Measurements from ENCODE around the gene ARRB2. TPM values are rescaled to one million over a fixed set of nuclear protein-coding genes. Genes with fewer than 3 reads are reported as not detected.

The ARRB2 gene
- total and polyA plus RNA-seq, 5 experiments from 2014 or later = 47.0 to 413 (median 60.5) TPM

GRCh38 chr17:4719146-4719545 is 8.7 kb downstream of the ARRB2 start:
- Mint-ChIP-seq H3K4me1 (peaks cover 23 to 55% (median 38%) of the 10 kb centered on the region in 4 donors), H3K27me3 (no peaks in the 10 kb centered on the region), H3K4me3 (no peak overlapping the region), H3K27ac (peak overlapping the region in 4 of 10 donors; percentile 51 to 89 (median 71)), H3K9me3 (no peaks in the 10 kb centered on the region), H3K36me3 (peaks cover 0 to 59% (median 0%) of the 10 kb centered on the region in 3 donors)
- POLR2A ChIA-PET = interaction anchor here (0.8 to 1.1 kb wide), 4 partner anchors 9 to 25 kb away, joined by 3 to 7 read pairs (median 4); partner anchors contain the start of gene ARRB2
- no peak for DNase-seq
- ATAC-seq = no peak

DNA sequence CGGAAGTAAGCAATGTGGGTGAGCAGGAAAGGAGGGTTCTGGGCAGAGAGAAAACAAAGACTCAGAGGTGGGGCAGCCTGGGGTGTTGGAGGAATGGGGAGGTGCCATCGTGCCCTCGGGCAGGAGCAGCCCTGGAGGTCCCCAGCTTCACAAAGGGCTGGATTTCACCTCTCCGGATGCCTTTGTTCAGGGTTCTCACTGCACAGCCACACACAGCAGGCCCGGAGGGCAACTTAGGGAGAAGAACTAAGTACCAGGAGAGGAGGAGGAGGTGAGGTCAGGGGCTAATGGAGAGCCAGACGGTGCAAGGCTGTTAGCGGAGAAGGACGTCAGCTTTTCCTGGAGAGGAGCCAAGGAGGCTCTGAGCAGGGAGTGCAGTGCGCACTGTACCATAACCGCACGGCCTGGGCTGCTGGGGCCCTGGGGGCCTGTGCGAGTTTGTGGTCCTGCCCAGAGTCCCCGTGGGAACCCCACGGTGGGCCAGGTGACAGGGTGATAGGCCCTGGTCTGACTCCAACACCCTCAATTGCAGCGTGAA is 9.3 kb downstream of the ARRB2 start:
- POLR2A ChIA-PET = interaction anchor here (1.1 to 3.5 kb wide), 2 partner anchors 8 kb away, joined by 4 to 20 read pairs; no protein-coding TSS in a partner anchor
- Mint-ChIP-seq H3K27ac (peak overlapping the region in 8 of 10 donors; percentile 24 to 89 (median 52)), H3K9me3 (no peaks in the 10 kb centered on the region)

DNA sequence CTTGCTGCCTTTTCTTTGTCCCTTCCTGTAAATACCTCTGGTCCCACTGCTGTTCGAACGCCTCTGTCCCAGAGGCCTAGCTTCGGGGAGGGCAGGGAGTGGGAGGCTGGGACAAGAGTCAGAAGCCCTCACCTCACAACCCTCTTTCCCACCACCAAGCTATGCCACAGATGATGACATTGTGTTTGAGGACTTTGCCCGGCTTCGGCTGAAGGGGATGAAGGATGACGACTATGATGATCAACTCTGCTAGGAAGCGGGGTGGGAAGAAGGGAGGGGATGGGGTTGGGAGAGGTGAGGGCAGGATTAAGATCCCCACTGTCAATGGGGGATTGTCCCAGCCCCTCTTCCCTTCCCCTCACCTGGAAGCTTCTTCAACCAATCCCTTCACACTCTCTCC is 10.4 kb downstream of the ARRB2 start:
- Mint-ChIP-seq H3K36me3 (peaks cover 0 to 55% (median 0%) of the 10 kb centered on the region in 3 donors), H3K4me3 (peak overlapping the region in 1 of 10 donors; percentile 30), H3K4me1 (peaks cover 15 to 46% (median 25%) of the 10 kb centered on the region in 4 donors), H3K9me3 (no peaks in the 10 kb centered on the region), H3K27me3 (no peaks in the 10 kb centered on the region), H3K27ac (peak overlapping the region in 5 of 10 donors; percentile 31 to 86 (median 72))
- no peak for DNase-seq
- POLR2A ChIA-PET = interaction anchor here (1.0 to 3.5 kb wide), 2 partner anchors 9 to 178 kb away, joined by 3 to 20 read pairs; no protein-coding TSS in a partner anchor
- no peak for ATAC-seq

More for the DNA sequence above, 9.3 kb downstream of the ARRB2 start:
- peaks cover 0 to 59% (median 0%) of the 10 kb centered on the region in 3 donors for H3K36me3 Mint-ChIP-seq
- ATAC-seq (no peak), DNase-seq (no peak)
- peaks cover 22 to 53% (median 34%) of the 10 kb centered on the region in 4 donors for H3K4me1 Mint-ChIP-seq
- H3K27me3 Mint-ChIP-seq = no peaks in the 10 kb centered on the region
- no peak overlapping the region for H3K4me3 Mint-ChIP-seq

GRCh38 chr17:4721203-4722135 is 11.0 kb downstream of the ARRB2 start:
- Mint-ChIP-seq H3K9me3 (no peaks in the 10 kb centered on the region), H3K27me3 (no peaks in the 10 kb centered on the region), H3K4me1 (peaks cover 15 to 42% (median 22%) of the 10 kb centered on the region in 4 donors), H3K4me3 (peak overlapping the region in 2 of 10 donors; percentile 19 to 30), H3K27ac (peak overlapping the region; percentile 42 to 78 (median 55)), H3K36me3 (peaks cover 0 to 53% (median 0%) of the 10 kb centered on the region in 3 donors)
- peak; percentile 23 to 64 for ATAC-seq
- DNase-seq = no peak
- POLR2A ChIA-PET = interaction anchor here (1.0 to 3.5 kb wide), 3 partner anchors 10 to 177 kb away, joined by 3 to 20 read pairs (median 6); partner anchors contain the start of gene ARRB2

GRCh38 chr17:4722678-4723240 is 12.3 kb downstream of the ARRB2 start:
- H3K27me3 Mint-ChIP-seq = no peaks in the 10 kb centered on the region
- H3K4me3 Mint-ChIP-seq = no peak overlapping the region
- H3K4me1 Mint-ChIP-seq = peaks cover 10 to 30% (median 14%) of the 10 kb centered on the region in 4 donors
- DNase-seq (no peak), ATAC-seq (no peak)
- POLR2A ChIA-PET = interaction anchor here (1.3 to 3.5 kb wide), 2 partner anchors 11 to 13 kb away, joined by 6 to 20 read pairs; partner anchors contain the start of gene ARRB2
- H3K9me3 Mint-ChIP-seq = no peaks in the 10 kb centered on the region
- H3K27ac Mint-ChIP-seq = peak overlapping the region in 3 of 10 donors; percentile 15 to 63 (median 44)
- H3K36me3 Mint-ChIP-seq = peaks cover 0 to 40% (median 0%) of the 10 kb centered on the region in 3 donors

GRCh38 chr17:4724650-4725049 is 14.2 kb downstream of the ARRB2 start:
- H3K27ac Mint-ChIP-seq = peak overlapping the region in 2 of 10 donors; percentile 13 to 62
- H3K27me3 Mint-ChIP-seq = no peaks in the 10 kb centered on the region
- no peak for ATAC-seq
- no peak overlapping the region for H3K4me3 Mint-ChIP-seq
- POLR2A ChIA-PET = interaction anchor here (0.7 to 2.0 kb wide), 5 partner anchors 9 to 65 kb away, joined by 3 to 5 read pairs (median 3); no protein-coding TSS in a partner anchor
- H3K4me1 Mint-ChIP-seq = peaks cover 9 to 21% (median 11%) of the 10 kb centered on the region in 4 donors
- H3K9me3 Mint-ChIP-seq = no peaks in the 10 kb centered on the region
- peaks cover 0 to 21% (median 0%) of the 10 kb centered on the region in 3 donors for H3K36me3 Mint-ChIP-seq
- DNase-seq = no peak

DNA sequence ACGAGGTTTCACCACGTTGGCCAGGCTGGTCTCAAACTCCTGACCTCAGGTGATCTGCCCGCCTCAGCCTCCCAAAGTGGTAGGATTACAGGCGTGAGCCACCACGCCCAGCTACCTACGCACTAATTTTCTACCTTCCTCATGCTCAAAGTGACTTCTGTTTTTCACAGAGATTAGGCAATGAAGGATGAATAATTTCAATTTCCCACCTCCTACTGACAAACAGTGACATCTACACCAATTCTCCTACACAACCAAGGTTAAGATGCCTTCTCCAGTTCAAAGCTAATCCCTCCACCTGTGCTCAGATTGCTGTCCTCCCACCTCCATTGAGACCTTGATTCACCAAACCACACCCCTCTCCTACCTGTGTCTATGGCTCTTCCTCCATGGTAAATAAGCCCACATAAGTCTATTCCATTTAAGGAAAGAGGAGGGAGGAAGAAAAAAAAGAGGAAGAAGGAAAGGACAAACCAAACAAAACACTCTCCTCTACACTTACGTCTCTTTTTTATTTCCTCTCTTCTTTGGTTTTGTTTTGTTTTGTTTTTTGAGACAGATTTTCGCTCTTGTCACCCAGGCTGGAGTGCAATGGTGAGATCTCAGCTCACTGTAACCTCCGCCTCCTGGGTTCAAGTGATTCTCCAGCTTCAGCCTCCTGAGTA is 15.3 kb downstream of the ARRB2 start:
- no peaks in the 10 kb centered on the region for H3K27me3 Mint-ChIP-seq
- H3K27ac Mint-ChIP-seq = peak overlapping the region in 3 of 10 donors; percentile 36 to 70 (median 48)
- ATAC-seq = no peak
- H3K4me1 Mint-ChIP-seq = peaks cover 12 to 19% (median 15%) of the 10 kb centered on the region in 4 donors
- no peak for DNase-seq
- H3K36me3 Mint-ChIP-seq = peaks cover 0 to 10% (median 0%) of the 10 kb centered on the region in 3 donors
- POLR2A ChIA-PET = interaction anchor here (0.5 to 2.0 kb wide), 7 partner anchors 10 to 187 kb away, joined by 3 to 7 read pairs (median 4); partner anchors contain the start of gene ARRB2
- H3K4me3 Mint-ChIP-seq = no peak overlapping the region
- H3K9me3 Mint-ChIP-seq = no peaks in the 10 kb centered on the region

DNA sequence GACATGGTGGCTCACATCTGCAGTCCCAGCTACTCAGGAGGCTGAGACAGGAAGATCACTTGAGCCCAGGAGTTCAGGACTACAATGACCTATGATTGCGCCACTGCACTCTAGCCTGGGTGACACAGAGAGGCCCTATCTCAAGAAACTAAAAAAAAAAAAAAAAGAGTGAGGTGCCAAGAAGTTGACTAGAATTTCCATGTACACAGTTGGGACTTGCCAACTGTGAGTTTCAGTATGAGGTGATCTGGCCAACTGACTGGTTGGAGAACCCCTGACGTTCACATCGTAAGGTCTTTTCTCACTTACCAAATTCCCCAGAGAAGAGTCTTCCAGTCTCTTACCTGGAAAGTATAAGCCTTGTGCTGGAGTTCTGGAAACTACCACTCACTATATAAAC is 17.7 kb downstream of the ARRB2 start:
- H3K27me3 Mint-ChIP-seq = peaks cover 0 to 2% (median 0%) of the 10 kb centered on the region in 5 donors
- H3K4me3 Mint-ChIP-seq = no peak overlapping the region
- H3K9me3 Mint-ChIP-seq = no peaks in the 10 kb centered on the region
- ATAC-seq = no peak
- POLR2A ChIA-PET = interaction anchor here (0.6 to 1.2 kb wide), 4 partner anchors 9 to 56 kb away, joined by 3 to 5 read pairs (median 4); no protein-coding TSS in a partner anchor
- H3K27ac Mint-ChIP-seq = no peak overlapping the region
- H3K36me3 Mint-ChIP-seq = no peaks in the 10 kb centered on the region
- DNase-seq = no peak
- peaks cover 13 to 40% (median 23%) of the 10 kb centered on the region in 4 donors for H3K4me1 Mint-ChIP-seq

GRCh38 chr17:4733073-4733531 is 22.7 kb downstream of the ARRB2 start:
- DNase-seq (no peak), ATAC-seq (no peak)
- Mint-ChIP-seq H3K27me3 (peaks cover 0 to 2% (median 0%) of the 10 kb centered on the region in 5 donors), H3K36me3 (no peaks in the 10 kb centered on the region), H3K4me1 (peaks cover 14 to 55% (median 24%) of the 10 kb centered on the region in 4 donors), H3K4me3 (peak overlapping the region in 4 of 10 donors; percentile 27 to 74 (median 40)), H3K9me3 (no peaks in the 10 kb centered on the region), H3K27ac (peak overlapping the region in 6 of 10 donors; percentile 22 to 87 (median 71))
- POLR2A ChIA-PET = interaction anchor here (0.6 to 4.6 kb wide), 3 partner anchors 23 to 80 kb away, joined by 3 to 39 read pairs (median 3); partner anchors contain the start of gene ARRB2

- Mint-ChIP-seq H3K27me3 (peaks cover 0 to 2% (median 0%) of the 10 kb centered on the region in 5 donors), H3K4me3 (peak overlapping the region in 1 of 10 donors; percentile 20), H3K4me1 (peaks cover 23 to 64% (median 36%) of the 10 kb centered on the region in 4 donors), H3K36me3 (no peaks in the 10 kb centered on the region), H3K27ac (peak overlapping the region in 6 of 10 donors; percentile 27 to 74 (median 42)), H3K9me3 (no peaks in the 10 kb centered on the region)
- DNase-seq (no peak), ATAC-seq (no peak)
- POLR2A ChIA-PET = interaction anchor here (0.5 to 0.8 kb wide), 3 partner anchors 24 to 179 kb away, joined by 3 read pairs; partner anchors contain the start of gene ARRB2
Measured at GRCh38 chr17:4734857-4735475, 24.5 kb downstream of the ARRB2 start.

Measured in naive thymus-derived CD8-positive, alpha-beta T cell (primary cell).